Activated CD4-positive, alpha-beta T cell treated with anti-CD3 and anti-CD28 coated beads for 4 hours (primary cell): ENCODE results near the gene C1orf87.

ENCODE experiments used
- DNase-seq, 2 donors: peaks; one replicate each; pipeline ENCODE4 v3.0.0-alpha.2; 2020

Gene C1orf87, protein sequence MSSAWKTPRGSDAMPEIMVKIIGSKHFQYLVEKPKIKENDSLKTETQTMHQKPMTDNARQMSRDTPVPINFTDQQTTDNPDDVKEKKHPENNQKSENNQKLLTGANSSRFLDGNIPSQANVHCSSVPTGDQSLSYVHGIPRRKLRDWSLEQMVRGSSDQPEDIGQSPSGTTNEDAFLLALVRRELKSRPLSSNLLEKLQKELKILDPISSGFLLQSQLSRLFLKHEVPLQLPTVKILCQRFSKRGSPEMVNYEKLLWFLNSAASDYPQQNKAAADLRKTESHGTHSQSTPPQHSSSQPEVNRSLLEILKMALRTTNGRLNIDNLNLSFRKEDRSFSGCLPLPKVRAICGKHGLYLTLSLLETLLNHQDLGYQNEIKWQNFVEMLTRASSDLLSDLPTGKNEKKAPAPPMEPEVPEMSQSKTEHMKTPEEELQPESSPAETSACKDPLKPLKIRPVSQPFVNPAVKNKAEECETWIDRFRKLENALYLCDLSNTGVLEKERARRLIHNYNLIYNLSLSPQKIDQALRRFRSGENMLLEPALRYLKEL

DNA sequence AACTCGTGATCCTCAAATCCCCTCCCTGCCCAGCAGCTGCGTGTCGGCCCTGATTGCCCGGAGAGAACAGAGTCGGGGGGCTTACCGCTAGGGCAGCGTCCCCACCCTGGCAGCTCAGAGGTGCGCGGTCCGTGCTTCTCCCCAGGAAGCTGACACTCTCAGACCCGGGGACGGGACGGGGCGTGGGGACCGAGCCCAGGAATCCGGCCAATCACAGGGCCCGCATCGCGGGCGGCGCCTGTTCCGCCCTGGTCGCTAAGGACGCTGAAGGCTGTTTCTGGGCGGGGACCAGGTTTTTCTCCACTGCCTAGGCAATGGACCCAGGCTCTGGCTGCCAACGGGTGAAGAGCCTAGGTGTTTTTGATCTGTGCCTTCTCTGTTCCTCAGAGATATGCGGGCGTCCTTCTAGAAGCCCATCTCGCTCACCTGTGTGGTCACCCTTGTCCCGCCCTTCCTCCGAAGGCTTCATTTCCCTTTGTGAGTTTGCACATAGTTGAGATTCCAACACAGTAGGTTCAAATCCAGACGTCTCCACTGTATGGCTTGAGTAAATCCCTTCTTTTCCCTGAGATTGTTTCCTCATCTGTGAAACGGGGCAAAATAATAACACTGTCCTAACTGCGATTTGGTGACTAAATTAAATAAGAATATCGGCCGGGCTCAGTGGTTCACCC, at the start of gene C1orf87:
TSS of gene C1orf87 (minus strand) at position 166 of the 674 bp plus-strand sequence. CDS start 1,127 bp downstream, outside the sequence.
- DNase-seq, result no peak

GRCh38 chr1:60118085-60118484, 44.5 kb upstream of the C1orf87 start:
- DNase-seq, result no peak

DNA sequence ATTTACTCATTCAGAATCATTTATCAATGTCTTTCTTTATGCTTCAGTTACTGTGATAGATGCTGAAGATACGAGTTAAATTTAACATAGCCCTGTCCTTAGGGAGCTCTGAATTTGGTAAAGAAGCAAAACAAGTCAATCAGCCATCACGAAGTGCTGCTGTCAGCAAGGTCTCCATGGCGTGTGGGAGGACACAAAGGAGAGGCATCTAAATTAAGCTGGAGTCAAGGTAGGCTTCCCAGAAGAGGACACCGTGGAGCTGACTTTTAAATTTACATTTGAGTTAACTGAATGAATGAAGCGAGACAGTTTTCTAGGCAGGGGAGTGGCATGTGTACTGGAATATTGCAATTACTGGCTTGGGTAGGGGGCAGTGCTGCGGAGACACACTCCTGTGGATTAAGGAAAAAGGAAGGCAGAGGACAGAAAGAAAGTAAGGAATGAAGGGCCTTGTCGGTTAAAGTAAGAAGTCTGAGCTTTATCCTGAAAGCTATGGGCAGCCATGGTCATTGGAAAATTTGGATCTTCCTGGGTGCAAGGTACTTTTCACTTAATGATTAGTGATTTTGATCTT, 41.3 kb upstream of the C1orf87 start:
- DNase-seq, result no peak

- DNase-seq, result no peak
Observed at GRCh38 chr1:60113596-60113995, 40.0 kb upstream of the C1orf87 start.

DNA sequence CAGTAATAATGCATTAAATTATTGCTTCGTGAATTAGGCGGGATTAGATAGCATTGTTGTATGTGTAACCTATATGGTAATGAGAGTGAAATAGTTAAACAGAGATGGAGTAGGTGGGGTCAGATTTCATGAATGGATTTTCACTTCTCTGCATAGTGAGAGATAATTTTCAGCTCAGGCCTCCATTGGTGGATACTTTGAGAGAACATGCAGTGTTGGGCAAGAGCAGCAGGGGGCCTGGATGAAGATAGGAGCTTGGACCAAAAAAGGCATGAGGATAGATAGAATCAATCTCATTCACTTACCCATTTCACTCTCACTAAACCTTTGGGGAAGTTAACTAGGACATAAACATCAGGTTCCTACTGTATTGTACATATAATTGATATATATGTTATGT, 39.5 kb upstream of the C1orf87 start:
- no peak for DNase-seq

- no peak for DNase-seq
Observed at GRCh38 chr1:60111716-60112115, 38.1 kb upstream of the C1orf87 start.

GRCh38 chr1:60111118-60111517, 37.5 kb upstream of the C1orf87 start:
- no peak for DNase-seq

- DNase-seq, result no peak
Observed at GRCh38 chr1:60108196-60108595, 34.6 kb upstream of the C1orf87 start.

GRCh38 chr1:60103186-60103585, 29.6 kb upstream of the C1orf87 start:
- DNase-seq, result no peak

DNA sequence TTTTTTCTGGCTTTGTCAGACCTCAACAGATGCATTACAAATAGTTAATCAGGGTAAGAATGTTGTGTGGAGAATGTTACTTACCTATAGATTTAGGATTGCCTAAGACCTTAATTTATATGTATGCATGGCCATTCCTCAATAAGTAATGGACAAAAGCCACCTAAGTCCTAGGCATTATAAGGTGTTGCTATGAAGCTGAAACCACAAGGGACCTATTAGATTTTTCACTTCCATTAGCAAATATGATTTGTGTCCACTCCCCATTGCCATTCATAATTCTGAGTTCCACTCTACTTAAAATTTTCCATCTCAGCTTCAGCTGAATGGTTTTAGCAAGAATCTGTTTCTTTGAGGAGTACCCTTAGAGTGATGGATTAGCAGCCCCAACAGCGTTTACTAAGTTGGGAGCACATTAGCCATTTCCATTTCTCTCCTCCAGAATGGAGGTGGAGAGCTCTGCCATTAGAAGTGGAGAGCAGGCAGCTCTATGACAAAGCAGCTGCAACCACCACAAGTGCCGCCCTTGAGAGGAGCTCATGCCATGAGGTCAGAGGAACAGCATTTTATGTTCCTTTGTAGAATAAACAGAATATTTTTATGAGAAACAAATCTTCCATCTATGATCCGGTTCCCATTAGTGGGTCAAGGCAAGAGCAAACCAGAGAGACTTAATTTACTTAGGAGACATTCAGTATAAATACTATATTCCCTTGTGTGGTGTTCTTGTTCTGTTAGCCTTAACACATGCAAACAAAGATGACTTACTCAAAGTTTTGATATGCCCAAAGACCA, 28.9 kb upstream of the C1orf87 start:
- DNase-seq, result no peak

DNA sequence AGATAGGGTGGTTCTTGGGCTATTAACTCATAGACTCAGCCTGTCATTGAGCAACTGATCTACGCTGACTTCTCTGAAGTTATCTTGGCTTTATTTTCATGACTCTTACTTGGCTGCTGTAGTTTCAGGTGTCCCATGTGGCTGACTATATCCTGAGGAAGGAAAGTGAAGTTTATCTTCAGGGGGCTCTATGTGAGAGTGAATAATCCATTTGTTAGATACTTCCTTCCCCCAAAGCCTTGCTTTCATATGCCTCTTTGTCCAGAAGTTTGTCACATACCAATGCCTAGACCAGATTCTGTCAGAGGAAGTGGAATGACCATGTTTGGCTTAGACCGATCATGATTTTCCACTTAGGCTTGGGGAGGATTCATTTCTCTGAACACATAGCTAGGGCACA, 27.9 kb upstream of the C1orf87 start:
- DNase-seq, result no peak

GRCh38 chr1:60091195-60091715, 17.7 kb upstream of the C1orf87 start:
- no peak for DNase-seq

- DNase-seq, result no peak
Observed at GRCh38 chr1:60090655-60091054, 17.1 kb upstream of the C1orf87 start.

DNA sequence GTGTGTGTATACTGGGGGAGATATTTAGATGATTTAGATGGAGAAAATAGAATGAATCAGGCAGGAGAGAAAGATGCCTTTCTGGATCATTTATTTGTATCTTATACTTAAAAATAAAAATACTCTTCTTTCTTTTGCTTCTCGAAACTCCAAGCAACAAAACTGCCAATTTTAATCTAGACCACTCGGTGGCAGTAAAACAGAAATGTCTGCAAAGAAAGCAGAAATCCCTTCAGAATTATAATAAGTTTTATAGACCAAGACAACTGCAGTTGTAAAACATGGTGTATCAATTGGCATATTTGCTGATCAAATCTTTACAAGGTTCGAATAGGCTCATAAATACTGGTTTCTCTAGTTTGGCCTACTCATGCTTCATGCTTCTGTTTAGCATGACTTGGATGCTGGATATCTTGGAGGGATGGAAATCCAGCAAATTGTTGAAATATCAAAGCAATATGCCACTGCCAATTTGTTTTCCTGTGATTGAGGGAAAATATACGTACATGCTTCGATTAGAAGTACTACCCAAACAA, 15.1 kb upstream of the C1orf87 start:
- DNase-seq, result no peak

GRCh38 chr1:60087681-60088080, 14.1 kb upstream of the C1orf87 start:
- DNase-seq, result no peak

DNA sequence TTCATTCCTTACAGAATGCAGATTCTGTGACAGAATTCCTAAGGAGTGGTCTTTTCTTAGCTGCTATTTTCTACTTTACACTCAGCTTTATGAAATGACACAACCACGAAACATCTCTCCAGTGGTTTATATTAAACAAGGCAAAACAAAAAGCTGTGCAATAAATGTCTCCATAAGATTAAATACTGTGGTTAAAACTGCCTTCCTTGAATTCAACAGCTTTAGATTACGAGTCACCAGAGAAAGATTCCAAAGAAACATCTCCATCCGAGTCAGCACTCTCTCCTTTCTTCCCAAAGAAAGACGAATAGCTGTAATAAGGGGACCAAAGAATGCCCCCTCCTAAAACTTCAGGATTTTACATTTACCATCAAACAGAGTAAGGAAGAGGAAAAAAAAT, 4.6 kb upstream of the C1orf87 start:
- no peak for DNase-seq

DNA sequence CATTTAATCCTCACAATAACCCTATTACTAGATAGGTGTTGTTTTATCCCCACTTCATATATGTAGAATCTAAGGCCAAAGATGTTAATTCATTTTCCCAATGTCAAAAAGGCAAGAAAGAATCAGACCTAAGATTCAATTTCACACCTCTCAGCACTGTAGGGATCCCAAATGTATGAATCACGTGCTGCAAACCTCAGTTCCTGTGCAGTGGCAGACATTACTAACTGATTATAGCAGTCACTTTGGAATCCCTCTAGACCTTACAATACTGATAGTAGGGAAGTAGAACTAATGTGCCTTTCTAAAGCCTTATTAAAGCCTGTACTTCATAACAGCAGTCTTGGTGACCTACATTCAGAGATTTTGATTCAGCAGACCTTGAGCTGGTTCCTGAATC, 2.3 kb downstream of the C1orf87 start:
- DNase-seq, result no peak

- no peak for DNase-seq
Observed at GRCh38 chr1:60069691-60070090, 3.9 kb downstream of the C1orf87 start.

- DNase-seq, result no peak
Observed at GRCh38 chr1:60068393-60069045, 5.1 kb downstream of the C1orf87 start.

DNA sequence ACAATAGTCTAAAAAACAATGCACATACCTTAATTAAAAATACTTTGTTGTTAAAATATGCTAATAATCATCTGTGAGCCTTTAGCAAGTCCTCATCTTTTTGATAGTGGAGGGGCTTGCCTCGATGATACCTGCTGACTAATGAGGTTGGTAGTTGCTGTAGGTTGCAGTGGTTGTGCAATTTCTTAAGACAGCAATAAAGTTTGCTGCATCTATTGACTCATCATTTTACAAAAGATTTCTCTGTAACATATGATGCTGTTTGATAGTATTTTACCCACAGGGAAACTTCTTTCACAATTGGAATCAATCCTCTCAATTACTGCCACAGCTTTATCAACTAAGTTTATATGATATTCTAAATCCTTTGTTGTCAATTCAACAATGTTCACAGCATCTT, 7.6 kb downstream of the C1orf87 start:
- no peak for DNase-seq

DNA sequence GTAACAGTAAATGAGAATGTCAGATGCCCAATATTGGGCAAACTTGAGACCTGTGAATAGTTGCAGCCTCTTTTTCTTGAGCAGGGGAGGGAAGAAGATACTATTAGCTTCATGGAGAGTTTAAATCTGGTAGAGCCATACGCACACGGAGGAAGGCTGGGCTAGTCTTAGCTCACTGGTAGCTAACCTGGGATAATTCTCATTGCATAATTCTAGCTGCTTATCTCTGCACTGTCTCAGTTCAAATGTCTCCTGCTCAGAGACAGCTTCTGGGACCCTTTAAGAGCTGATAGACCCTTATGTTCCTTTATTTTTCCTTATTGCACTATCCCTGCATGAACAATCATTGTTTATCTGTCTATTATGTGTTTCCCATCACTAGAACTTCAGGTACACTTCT, 8.4 kb downstream of the C1orf87 start:
- no peak for DNase-seq

GRCh38 chr1:60063561-60063960, 10.0 kb downstream of the C1orf87 start:
- DNase-seq, result no peak
